ENCODE measurements around the gene MBTD1.
"Not testable (repeated sequence)": the region's sequence is repeated elsewhere in the genome, so short reads cannot be mapped to it uniquely, and the experiment has no call there.

Gene MBTD1

GRCh38 chr17:51189162-51189561 lies 70.7 kb downstream of the MBTD1 start:
- DNase-seq (ENCODE audit: low read depth in 2 of 2), result no peak

- DNase-seq (ENCODE audit: low read depth in 2 of 2), result no peak
These were observed 71.5 kb downstream of the MBTD1 start for GRCh38 chr17:51188271-51188833.

GRCh38 chr17:51185763-51186332 lies 74.0 kb downstream of the MBTD1 start:
- DNase-seq (ENCODE audit: low read depth in 2 of 2), result no peak

GRCh38 chr17:51184124-51184523 lies 75.7 kb downstream of the MBTD1 start:
- no peak for DNase-seq (ENCODE audit: low read depth in 2 of 2)

GRCh38 chr17:51180486-51180885 lies 79.4 kb downstream of the MBTD1 start:
- DNase-seq (ENCODE audit: low read depth in 2 of 2), result no peak

- DNase-seq (ENCODE audit: low read depth in 2 of 2), result not testable (repeated sequence)
These were observed 87.8 kb downstream of the MBTD1 start for GRCh38 chr17:51172030-51172429.

- DNase-seq (ENCODE audit: low read depth in 2 of 2), result no peak
These were observed 89.1 kb downstream of the MBTD1 start for GRCh38 chr17:51170736-51171135.

- DNase-seq (ENCODE audit: low read depth in 2 of 2), result no peak
These were observed 90.5 kb downstream of the MBTD1 start for GRCh38 chr17:51169340-51169739.

GRCh38 chr17:51166987-51167931 lies 92.6 kb downstream of the MBTD1 start:
- peak; percentile 48 to 66 for DNase-seq (ENCODE audit: low read depth in 2 of 2)

GRCh38 chr17:51166198-51166986 lies 93.5 kb downstream of the MBTD1 start, which contains the start of gene NME2:
NME2 (plus strand) TSS chr17:51166411; CDS start chr17:51166831, 420 bp downstream.
- DNase-seq (ENCODE audit: low read depth in 2 of 2), result peak; percentile 61 to 75

GRCh38 chr17:51165680-51166197 lies 94.1 kb downstream of the MBTD1 start:
- DNase-seq (ENCODE audit: low read depth in 2 of 2), result no peak

GRCh38 chr17:51164911-51165679 lies 94.8 kb downstream of the MBTD1 start:
- no peak for DNase-seq (ENCODE audit: low read depth in 2 of 2)

- DNase-seq (ENCODE audit: low read depth in 2 of 2), result no peak
These were observed 98.3 kb downstream of the MBTD1 start for GRCh38 chr17:51161541-51161940.

- DNase-seq (ENCODE audit: low read depth in 2 of 2), result no peak
These were observed 100.2 kb downstream of the MBTD1 start for GRCh38 chr17:51159604-51160003.

- DNase-seq (ENCODE audit: low read depth in 2 of 2), result no peak
These were observed 104.4 kb downstream of the MBTD1 start for GRCh38 chr17:51155416-51155815.

- no peak for DNase-seq (ENCODE audit: low read depth in 2 of 2)
These were observed 105.7 kb downstream of the MBTD1 start for GRCh38 chr17:51154176-51154575.

- DNase-seq (ENCODE audit: low read depth in 2 of 2), result peak; percentile 96 to 98
These were observed 106.4 kb downstream of the MBTD1 start, which contains the start of gene NME1 for GRCh38 chr17:51153210-51154072. NME1 (plus strand) TSS chr17:51153559; CDS start chr17:51155655, 2,096 bp downstream.

- DNase-seq (ENCODE audit: low read depth in 2 of 2), result no peak
These were observed 107.1 kb downstream of the MBTD1 start for GRCh38 chr17:51152766-51153209.

GRCh38 chr17:51150932-51151331 lies 108.9 kb downstream of the MBTD1 start:
- no peak for DNase-seq (ENCODE audit: low read depth in 2 of 2)

GRCh38 chr17:51149163-51149562 lies 110.7 kb downstream of the MBTD1 start:
- DNase-seq (ENCODE audit: low read depth in 2 of 2), result no peak
